IMR-90 (cell line): ENCODE data around the gene ENPP3.

Source experiments
- CEBPB ChIP-seq: IDR thresholded peaks from 2 replicates; pipeline ENCODE4 v1.6.1; 2012; ENCODE audit warnings: low read depth, low read length, improper control_type of control experiment
- CHD1 ChIP-seq: IDR thresholded peaks from 2 replicates; pipeline ENCODE4 v1.6.1; 2012; ENCODE audit warnings: low read depth, low read length, improper control_type of control experiment
- CTCF ChIP-seq: conservative IDR thresholded peaks from 2 replicates; pipeline ENCODE4 v1.5.1; 2012; ENCODE audit warnings: mild to moderate bottlenecking, low read depth, low read length, improper control_type of control experiment
- MAFK ChIP-seq: IDR thresholded peaks from 2 replicates; pipeline ENCODE4 v1.6.1; 2012; ENCODE audit warnings: low read depth, low read length, improper control_type of control experiment
- MAZ ChIP-seq: IDR thresholded peaks from 2 replicates; pipeline ENCODE4 v1.6.1; 2012; ENCODE audit warnings: low read depth, mild to moderate bottlenecking, low read length, improper control_type of control experiment, moderate library complexity, borderline replicate concordance
- POLR2A ChIP-seq: IDR thresholded peaks from 2 replicates; pipeline ENCODE4 v1.6.1; 2012; ENCODE audit warnings: mild to moderate bottlenecking, low read depth, low read length
- RAD21 ChIP-seq: IDR thresholded peaks from 2 replicates; pipeline ENCODE4 v1.6.1; 2012; ENCODE audit warnings: low read length, improper control_type of control experiment
- RCOR1 ChIP-seq: IDR thresholded peaks from 2 replicates; pipeline ENCODE4 v1.6.1; 2012; ENCODE audit warnings: mild to moderate bottlenecking, low read length, improper control_type of control experiment; ENCODE audit not compliant: insufficient replicate concordance
- RFX5 ChIP-seq: IDR thresholded peaks from 2 replicates; pipeline ENCODE4 v1.8.0; 2012; ENCODE audit warnings: low read depth, mild to moderate bottlenecking, low read length, moderate library complexity
- SMC3 ChIP-seq: fragments of 150-350 bp; IDR thresholded peaks from 2 replicates; pipeline ENCODE4 v1.6.1; 2016; ENCODE audit warnings: low read depth, mild to moderate bottlenecking, antibody characterized with exemption, low read length, moderate library complexity
- TF ChIP-seq, protein P1 (sequence below): fragments of 150-350 bp; IDR thresholded peaks from 2 replicates; pipeline ENCODE4 v1.6.1; 2017; ENCODE audit warnings: mild to moderate bottlenecking, antibody characterized with exemption, low read length, low read depth
- TF ChIP-seq, protein P2 (sequence below): fragments of 150-350 bp; IDR thresholded peaks from 2 replicates; pipeline ENCODE4 v1.6.1; 2016; ENCODE audit warnings: low read depth, mild to moderate bottlenecking, low read length, moderate library complexity, borderline replicate concordance

DNA sequence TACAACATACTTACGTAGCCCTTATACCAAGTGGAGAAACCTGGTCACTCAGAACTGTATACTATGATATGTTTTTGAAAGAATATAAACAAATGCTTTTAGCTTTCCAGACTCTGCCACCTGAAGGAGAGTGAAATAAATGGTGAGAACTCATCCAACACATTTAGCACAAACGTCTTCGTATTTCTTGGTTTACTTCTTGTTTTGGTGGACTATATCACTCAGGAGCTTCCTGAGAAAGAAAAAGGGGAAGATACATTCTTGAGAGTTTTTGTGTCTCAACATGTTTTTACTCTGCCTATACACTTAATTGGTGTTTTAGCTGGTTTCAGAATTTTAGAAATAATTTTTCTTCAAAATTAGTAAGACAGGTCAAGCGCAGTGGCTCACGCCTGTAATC is 93.2 kb downstream of the ENPP3 start:
- TF ChIP-seq CTCF (no peak), MAFK (no peak), POLR2A (no peak), MAZ (no peak), RFX5 (no peak), RAD21 (no peak), RCOR1 (no peak), CHD1 (no peak), SMC3 (no peak), CEBPB (no peak)
- TF ChIP-seq, protein P1, sequence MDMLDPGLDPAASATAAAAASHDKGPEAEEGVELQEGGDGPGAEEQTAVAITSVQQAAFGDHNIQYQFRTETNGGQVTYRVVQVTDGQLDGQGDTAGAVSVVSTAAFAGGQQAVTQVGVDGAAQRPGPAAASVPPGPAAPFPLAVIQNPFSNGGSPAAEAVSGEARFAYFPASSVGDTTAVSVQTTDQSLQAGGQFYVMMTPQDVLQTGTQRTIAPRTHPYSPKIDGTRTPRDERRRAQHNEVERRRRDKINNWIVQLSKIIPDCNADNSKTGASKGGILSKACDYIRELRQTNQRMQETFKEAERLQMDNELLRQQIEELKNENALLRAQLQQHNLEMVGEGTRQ: no peak
- TF ChIP-seq, protein P2, sequence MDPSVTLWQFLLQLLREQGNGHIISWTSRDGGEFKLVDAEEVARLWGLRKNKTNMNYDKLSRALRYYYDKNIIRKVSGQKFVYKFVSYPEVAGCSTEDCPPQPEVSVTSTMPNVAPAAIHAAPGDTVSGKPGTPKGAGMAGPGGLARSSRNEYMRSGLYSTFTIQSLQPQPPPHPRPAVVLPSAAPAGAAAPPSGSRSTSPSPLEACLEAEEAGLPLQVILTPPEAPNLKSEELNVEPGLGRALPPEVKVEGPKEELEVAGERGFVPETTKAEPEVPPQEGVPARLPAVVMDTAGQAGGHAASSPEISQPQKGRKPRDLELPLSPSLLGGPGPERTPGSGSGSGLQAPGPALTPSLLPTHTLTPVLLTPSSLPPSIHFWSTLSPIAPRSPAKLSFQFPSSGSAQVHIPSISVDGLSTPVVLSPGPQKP: no peak
